Endometrial microvascular endothelial cells (primary cell): ENCODE data around the gene ROM1. TPM values are rescaled to one million over a fixed set of nuclear protein-coding genes. Genes with fewer than 3 reads are reported as not detected.

ENCODE experiments used
- total RNA-seq: library from RNA; depleted of rRNA; stranded (reverse); fragments of >200 nt; gene quantifications from one replicate; pipeline ENCODE4 v1.2.3, GENCODE V29; 2015; ENCODE audit errors: inconsistent ontology term

ROM1 gene
- total RNA-seq, 1 donor from 2014 or later, result 8.0 TPM

Other genes with a start within 250 kb of the ROM1 start
- gene SCGB1A1, start 194.2 kb upstream of the ROM1 start, total RNA-seq, result not detected
- 299 TPM for gene AHNAK, start 66.5 kb upstream of the ROM1 start, total RNA-seq
- gene EEF1G, start 39.4 kb upstream of the ROM1 start, total RNA-seq, result 1,762 TPM
- gene TUT1, start 21.7 kb upstream of the ROM1 start, total RNA-seq, result 12.7 TPM
- gene MTA2, start 11.4 kb upstream of the ROM1 start, total RNA-seq, result 195 TPM
- gene EML3, start 482 bp upstream of the ROM1 start, total RNA-seq, result 42.1 TPM
- gene B3GAT3, start 8.7 kb downstream of the ROM1 start, total RNA-seq, result 40.0 TPM
- 294 TPM for gene GANAB, start 33.4 kb downstream of the ROM1 start, total RNA-seq
- gene INTS5, start 40.0 kb downstream of the ROM1 start, total RNA-seq, result 35.2 TPM
- gene C11orf98, start 52.0 kb downstream of the ROM1 start, total RNA-seq, result 87.7 TPM
- gene CSKMT, start 52.1 kb downstream of the ROM1 start, total RNA-seq, result 3.9 TPM
- 12.4 TPM for gene UQCC3, start 58.4 kb downstream of the ROM1 start, total RNA-seq
- gene LBHD1, start 59.0 kb downstream of the ROM1 start, total RNA-seq, result 5.8 TPM
- gene UBXN1, start 65.8 kb downstream of the ROM1 start, total RNA-seq, result 89.8 TPM
- not detected for gene LRRN4CL, start 76.3 kb downstream of the ROM1 start, total RNA-seq
- gene BSCL2, start 94.2 kb downstream of the ROM1 start, total RNA-seq, result 55.5 TPM
- gene GNG3, start 94.4 kb downstream of the ROM1 start, total RNA-seq, result not detected
- gene HNRNPUL2, start 114.2 kb downstream of the ROM1 start, total RNA-seq, result 6.7 TPM
- 28.1 TPM for gene TTC9C, start 115.2 kb downstream of the ROM1 start, total RNA-seq
- gene ZBTB3, start 140.9 kb downstream of the ROM1 start, total RNA-seq, result 9.9 TPM
- gene POLR2G, start 148.3 kb downstream of the ROM1 start, total RNA-seq, result 85.5 TPM
- 22.1 TPM for gene TAF6L, start 158.1 kb downstream of the ROM1 start, total RNA-seq
- 91.6 TPM for gene TMEM179B, start 174.1 kb downstream of the ROM1 start, total RNA-seq
- 27.6 TPM for gene TMEM223, start 178.7 kb downstream of the ROM1 start, total RNA-seq
- 45.7 TPM for gene NXF1, start 192.2 kb downstream of the ROM1 start, total RNA-seq
- 33.4 TPM for gene STX5, start 218.8 kb downstream of the ROM1 start, total RNA-seq
- gene TEX54, start 219.6 kb downstream of the ROM1 start, total RNA-seq, result not detected
- 49.7 TPM for gene WDR74, start 226.3 kb downstream of the ROM1 start, total RNA-seq